Caki2 (cell line): ENCODE measurements around the gene C11orf21. TPM values are rescaled to one million over a fixed set of nuclear protein-coding genes. Genes with fewer than 3 reads are reported as not detected.

Experiments used
- DNase-seq: peaks from one replicate; pipeline ENCODE4 v3.0.0-alpha.2; 2015; ENCODE audit warnings: low read depth
- in situ Hi-C: cut with HindIII; loops from 2 replicates; pipeline ENCODE4 v1.10.0; 2016; ENCODE audit warnings: low sequenced_read_pairs, low pct_unique_long_range_greater_than_20kb, mixed read lengths
- total RNA-seq: library from RNA; depleted of rRNA; stranded (reverse); fragments of >200 nt; shearing (Covaris generic); gene quantifications from 2 replicates; pipeline ENCODE4 v1.2.3, GENCODE V29; 2014; ENCODE audit warnings: low replicate concordance; rRNA removed

Gene C11orf21
- total RNA-seq, 1 experiment from 2014 or later: 0.68 TPM

DNA sequence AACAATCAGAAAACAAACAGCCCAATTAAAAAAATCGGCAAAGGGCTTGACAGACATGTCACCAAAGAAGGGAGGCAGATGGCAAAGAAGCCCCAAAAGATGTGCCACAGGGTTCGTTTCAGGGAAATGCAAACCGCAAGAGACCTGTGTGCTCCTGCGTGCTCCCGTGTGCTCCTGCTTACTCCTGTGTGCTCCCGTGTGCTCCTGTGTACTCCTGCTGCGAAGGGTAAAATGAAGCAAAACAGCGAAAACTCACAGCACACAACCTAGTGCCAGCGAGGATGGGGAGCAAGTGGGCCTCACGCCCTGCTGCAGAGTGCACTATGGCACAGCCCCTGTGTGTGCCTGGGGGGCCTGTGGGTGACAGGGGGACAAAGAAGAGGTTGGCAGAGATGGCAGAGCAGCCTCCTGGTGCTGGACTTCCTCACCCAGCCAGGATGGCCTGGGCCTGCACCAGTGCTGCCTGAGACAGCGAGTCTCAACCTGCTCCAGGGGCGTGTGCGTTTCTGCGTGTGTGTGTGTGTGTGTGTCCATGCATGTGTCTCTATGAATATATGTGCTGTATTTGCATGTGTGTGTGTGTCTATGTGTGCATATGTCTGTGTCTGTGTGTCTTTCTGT, 45.3 kb downstream of the C11orf21 start:
- in situ Hi-C loops: no loop called here
- DNase-seq: no peak

DNA sequence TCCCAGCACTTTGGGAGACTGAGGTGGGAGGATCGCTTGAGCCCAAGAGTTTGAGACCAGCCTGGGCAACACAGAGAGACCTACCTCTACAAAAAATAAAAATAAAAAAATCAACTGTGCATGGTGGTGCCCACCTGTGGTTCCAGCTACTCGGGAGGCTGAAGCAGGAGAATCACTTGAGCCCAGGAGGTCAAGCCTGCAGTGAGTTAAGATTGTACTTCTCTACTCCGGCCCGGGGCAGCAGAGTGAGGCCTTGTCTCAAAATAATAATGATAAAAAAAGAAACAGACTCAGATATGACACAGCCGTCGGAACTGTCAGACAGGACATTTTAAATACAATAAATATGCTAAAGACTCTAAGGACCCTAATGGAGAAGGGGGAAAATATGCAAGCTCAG, 49.7 kb downstream of the C11orf21 start:
- DNase-seq: no peak
- in situ Hi-C loops: no loop called here

DNA sequence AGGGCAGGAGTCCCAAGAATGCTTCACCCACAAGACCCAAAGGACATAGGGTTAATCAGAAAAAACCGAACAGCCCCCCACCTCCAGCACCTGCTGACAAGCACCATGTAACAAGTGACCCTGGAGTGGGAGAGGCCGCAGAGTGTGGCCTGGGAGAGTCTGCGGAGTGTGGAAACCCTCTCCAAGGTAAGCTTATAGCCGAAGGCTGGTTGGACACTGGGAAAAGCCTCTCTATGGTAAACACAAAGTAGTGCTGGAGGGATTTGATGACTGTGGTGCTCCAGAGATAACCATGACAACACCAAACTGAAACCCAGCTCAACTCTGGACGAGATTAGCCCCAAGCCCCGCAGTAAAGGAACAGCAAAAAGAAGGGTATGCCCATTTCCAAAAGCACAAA, 50.6 kb downstream of the C11orf21 start:
- in situ Hi-C loops: no loop called here
- no peak for DNase-seq

DNA sequence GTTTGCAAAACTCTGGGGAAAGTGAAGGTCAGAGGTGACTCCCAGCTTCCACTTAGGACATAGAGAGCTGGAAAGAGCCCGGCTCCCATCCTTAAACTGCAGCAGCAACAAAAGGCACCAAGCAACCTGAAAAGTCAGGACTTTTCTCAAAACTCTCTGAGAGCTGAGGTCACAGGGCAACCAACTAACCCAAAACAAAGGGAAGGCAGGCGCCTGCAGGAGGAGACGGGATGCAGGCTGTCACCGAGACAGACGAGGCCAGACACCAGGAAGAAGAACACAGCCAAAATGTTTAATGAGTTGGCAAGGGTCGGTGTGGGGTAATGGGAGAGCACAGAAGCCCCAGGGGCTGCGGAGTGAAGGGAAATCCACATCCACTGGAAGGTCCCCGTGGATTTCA, 51.2 kb downstream of the C11orf21 start:
- DNase-seq: no peak
- in situ Hi-C loops: no loop called here

DNA sequence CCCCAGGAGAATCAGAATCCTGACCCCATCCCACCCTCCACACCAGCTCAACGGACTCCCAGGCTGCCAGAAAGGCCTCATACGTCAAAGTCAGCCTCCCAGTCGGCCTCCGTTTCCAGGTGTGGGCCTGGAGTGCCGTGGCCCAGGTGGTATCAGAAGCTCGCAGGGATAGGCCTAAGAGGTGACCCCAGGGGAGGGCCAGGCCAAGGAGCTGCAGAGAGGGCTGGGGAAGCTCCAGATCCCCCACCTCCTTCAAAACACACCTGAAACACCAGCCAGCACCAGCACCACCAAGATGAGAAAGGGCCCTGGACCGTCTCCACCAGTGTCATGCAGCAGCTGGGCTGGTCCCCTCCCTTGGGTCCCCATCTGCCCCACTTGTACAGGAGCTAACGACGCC, 51.7 kb downstream of the C11orf21 start:
- DNase-seq: no peak
- in situ Hi-C loops: no loop called here

DNA sequence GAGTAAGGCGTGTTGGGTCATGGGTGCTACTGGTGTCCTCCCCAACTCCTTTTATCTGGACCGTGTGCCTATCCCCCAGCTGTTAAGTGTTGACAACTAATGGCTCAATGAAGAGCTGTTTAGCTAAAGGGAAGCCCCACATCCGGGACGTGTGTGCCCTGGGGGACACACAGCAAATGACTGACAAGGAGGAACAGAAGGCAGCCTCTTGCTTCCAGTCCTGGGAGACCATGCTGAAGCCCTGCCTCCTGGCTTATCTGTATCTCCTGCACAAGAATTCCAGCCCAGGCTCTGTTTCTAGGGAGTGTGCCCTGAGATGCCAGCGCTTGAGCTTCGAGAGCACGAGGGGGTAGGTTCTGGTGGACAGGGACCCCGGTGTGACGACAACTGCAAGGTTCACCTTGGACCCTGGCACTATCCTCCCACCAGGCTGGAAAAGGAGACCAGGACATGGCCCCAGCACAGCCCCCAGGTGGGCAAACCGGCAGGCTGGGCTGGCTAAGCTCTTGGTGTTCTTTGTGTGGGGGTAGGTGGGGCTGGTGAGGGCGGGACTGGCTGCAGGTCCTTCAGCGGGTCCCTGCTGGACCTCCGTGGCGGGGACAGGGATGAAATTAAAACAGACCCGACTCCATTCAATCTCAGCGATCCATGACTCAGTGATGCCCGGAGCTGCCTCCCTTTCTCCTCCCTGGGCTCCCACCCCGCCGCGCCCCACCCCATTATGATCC, 52.4 kb downstream of the C11orf21 start:
- in situ Hi-C loops: no loop called here

DNA sequence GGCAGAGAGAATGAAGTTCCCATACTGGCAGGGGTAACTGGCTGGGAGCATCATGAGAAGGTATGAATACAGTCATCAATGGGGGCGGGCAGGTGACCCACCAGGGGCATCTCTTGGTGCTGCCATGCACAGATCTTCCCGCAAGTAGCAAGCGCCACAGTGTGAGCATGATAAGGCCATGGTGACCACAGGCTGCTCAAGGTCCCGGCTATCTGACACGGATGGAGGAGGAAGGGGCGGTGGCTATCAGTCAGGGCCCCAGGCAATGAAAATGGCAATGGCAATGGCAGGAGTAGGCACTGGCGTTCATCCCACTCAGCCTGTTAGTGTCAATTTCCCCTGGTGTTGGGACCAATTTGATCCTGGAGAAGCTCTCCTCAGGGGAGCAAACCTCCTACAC, 53.0 kb downstream of the C11orf21 start:
- in situ Hi-C loops: no loop called here
- DNase-seq: no peak

More for the DNA sequence above, 52.4 kb downstream of the C11orf21 start:
- no peak for DNase-seq

DNA sequence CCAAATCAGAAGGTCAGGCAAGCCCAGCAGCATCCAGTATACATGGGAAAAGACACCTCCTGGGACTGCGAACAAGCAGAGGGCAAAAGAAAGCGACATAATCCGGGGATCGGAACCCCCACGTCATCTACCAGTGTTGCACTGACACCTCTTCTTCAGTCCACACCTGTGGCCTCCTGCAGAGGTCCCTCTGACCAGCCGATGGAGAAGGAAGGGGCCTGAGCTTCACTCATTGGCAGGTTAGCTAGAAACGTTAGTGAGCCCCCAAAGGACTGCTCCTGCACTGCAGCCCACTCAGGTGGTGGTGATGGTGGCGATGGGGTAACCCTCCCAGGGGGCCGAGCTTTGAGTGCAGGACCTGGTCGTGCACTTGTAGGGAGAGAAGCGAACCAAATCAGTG, 53.5 kb downstream of the C11orf21 start:
- DNase-seq: no peak
- in situ Hi-C loops: no loop called here

DNA sequence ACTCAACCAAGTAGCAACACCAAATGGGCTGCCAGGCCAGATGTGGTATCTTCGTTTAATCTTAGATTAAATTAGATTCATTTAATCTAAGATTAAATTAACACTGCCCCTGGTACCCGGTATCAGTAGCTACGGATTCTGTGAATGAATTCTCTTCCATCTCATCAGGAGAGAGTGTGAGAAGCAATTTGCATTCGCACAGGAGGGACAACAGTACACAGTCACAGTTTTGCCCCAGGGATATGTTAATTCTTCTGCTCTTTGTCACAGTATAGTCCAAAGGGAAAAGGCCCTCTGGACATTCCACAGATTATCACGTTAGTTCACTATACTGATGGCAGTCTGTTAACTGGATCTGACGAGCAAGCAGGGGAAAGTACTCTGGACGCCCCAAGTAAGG, 54.2 kb downstream of the C11orf21 start:
- no peak for DNase-seq
- in situ Hi-C loops: no loop called here

Other genes with a start within 250 kb of the C11orf21 start
- 2.3 and 5.6 TPM in 2 replicates for gene IGF2, start 162.5 kb downstream of the C11orf21 start, total RNA-seq
- gene INS, start 140.7 kb downstream of the C11orf21 start, total RNA-seq: not detected in 2 replicates
- gene TH, start 130.1 kb downstream of the C11orf21 start, total RNA-seq: not detected in 2 replicates
- gene ASCL2, start 31.3 kb downstream of the C11orf21 start, total RNA-seq: not detected in 2 replicates
- gene TSPAN32, start 95 bp upstream of the C11orf21 start, total RNA-seq: not detected in 2 replicates
- 88.8 and 134 TPM in 2 replicates for gene CD81, start 75.4 kb upstream of the C11orf21 start, total RNA-seq
- gene TSSC4, start 98.8 kb upstream of the C11orf21 start, total RNA-seq: 70.5 and 107 TPM in 2 replicates
- not detected in 2 replicates for gene TRPM5, start 142.6 kb upstream of the C11orf21 start, total RNA-seq
- gene KCNQ1, start 143.1 kb upstream of the C11orf21 start, total RNA-seq: 3.9 TPM in 1 of 2 replicates, not detected in the other